ENCODE data around the gene SCG3. TPM values are rescaled to one million over a fixed set of nuclear protein-coding genes. Genes with fewer than 3 reads are reported as not detected.

Gene SCG3
- polyA plus RNA-seq, 1 of the 3 experiments (the other 2 are of a cell fraction): 0.16 TPM

DNA sequence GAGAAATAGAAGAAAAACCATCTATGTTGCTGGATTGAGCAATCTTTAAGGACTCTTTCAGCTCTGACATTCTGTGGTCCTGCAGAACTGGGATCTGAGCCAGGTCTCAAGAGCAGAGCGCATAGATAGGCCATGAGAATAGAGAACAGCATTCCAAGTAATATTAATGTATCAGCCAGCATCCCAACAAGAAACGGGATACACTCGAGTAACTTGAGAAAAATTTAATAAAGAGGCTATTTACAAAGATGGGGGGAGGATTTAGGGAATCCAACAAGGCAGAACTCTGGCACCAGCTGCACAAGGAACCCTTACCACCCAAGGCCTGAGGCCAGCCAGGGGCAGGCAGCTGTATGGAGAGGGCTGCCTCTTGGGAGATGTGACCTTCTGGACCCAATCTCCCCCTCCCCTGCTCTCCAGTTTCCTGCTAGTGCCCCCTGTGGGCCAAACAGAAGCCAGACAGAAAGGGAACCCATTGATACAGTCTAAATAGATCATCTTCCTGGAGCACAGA, 78.3 kb downstream of the SCG3 start (continued):
- TF ChIP-seq, protein P1, sequence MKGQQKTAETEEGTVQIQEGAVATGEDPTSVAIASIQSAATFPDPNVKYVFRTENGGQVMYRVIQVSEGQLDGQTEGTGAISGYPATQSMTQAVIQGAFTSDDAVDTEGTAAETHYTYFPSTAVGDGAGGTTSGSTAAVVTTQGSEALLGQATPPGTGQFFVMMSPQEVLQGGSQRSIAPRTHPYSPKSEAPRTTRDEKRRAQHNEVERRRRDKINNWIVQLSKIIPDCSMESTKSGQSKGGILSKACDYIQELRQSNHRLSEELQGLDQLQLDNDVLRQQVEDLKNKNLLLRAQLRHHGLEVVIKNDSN (IDR thresholded peaks at IDR 0.05; ENCODE audit: borderline replicate concordance, low read depth): no peak
- TF ChIP-seq, protein P2, sequence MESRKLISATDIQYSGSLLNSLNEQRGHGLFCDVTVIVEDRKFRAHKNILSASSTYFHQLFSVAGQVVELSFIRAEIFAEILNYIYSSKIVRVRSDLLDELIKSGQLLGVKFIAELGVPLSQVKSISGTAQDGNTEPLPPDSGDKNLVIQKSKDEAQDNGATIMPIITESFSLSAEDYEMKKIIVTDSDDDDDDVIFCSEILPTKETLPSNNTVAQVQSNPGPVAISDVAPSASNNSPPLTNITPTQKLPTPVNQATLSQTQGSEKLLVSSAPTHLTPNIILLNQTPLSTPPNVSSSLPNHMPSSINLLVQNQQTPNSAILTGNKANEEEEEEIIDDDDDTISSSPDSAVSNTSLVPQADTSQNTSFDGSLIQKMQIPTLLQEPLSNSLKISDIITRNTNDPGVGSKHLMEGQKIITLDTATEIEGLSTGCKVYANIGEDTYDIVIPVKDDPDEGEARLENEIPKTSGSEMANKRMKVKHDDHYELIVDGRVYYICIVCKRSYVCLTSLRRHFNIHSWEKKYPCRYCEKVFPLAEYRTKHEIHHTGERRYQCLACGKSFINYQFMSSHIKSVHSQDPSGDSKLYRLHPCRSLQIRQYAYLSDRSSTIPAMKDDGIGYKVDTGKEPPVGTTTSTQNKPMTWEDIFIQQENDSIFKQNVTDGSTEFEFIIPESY (IDR thresholded peaks at IDR 0.05; ENCODE audit: borderline replicate concordance, low read depth): no peak
- TF ChIP-seq YY1 (IDR thresholded peaks at IDR 0.05; ENCODE audit: low read depth): peak; percentile 43; the same call in 1 of the 2 replicates
- no peak for TF ChIP-seq CHD2 (IDR thresholded peaks at IDR 0.05; ENCODE audit: low read length, partially characterized antibody)
- no peak for TF ChIP-seq MEF2A (IDR thresholded peaks at IDR 0.05; ENCODE audit: borderline replicate concordance, low read depth)
- TF ChIP-seq, protein P3, sequence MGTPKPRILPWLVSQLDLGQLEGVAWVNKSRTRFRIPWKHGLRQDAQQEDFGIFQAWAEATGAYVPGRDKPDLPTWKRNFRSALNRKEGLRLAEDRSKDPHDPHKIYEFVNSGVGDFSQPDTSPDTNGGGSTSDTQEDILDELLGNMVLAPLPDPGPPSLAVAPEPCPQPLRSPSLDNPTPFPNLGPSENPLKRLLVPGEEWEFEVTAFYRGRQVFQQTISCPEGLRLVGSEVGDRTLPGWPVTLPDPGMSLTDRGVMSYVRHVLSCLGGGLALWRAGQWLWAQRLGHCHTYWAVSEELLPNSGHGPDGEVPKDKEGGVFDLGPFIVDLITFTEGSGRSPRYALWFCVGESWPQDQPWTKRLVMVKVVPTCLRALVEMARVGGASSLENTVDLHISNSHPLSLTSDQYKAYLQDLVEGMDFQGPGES (IDR thresholded peaks at IDR 0.05; ENCODE audit: low read depth, low read length): no peak

DNA sequence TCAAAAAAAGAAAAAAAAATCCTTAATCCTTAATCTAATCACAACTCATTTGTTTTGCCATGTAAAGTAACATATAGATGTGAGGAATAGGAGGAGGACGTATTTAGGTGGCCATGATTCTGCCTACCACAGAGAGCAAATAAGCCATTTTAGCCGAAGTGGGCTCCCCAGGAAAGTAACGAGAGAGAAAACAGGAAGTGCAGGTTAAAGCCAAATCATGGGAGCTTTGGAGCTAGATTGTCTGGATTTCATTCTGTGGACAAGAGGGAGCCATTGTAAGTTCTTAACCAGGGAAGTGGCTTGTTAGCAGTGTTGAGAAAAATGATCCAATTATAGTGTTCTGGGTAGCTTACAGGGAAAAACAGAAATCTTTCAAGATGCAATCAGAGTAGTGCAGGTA, 79.5 kb downstream of the SCG3 start:
- Histone ChIP-seq H3K9me3 (no peaks in the 10 kb centered on the region), H3K27ac (ENCODE audit: low read depth in 2 of 2, low read length in 1 of 2) (no peak overlapping the region), H3F3A (replicated peaks; ENCODE audit: insufficient read depth) (peaks cover 21% of the 10 kb centered on the region), H3K36me3 (replicated peaks in 1 of 2; ENCODE audit: control insufficient read depth in 1 of 2, insufficient read depth in 2 of 2, low read length in 1 of 2) (no peaks in the 10 kb centered on the region), H3K9me2 (no peaks in the 10 kb centered on the region), H2AFZ (ENCODE audit: low read depth) (no peak overlapping the region), H3K79me2 (ENCODE audit: insufficient read depth) (peaks cover 22% of the 10 kb centered on the region; the same call in 1 of the 2 replicates), H4K20me1 (ENCODE audit: insufficient read depth) (peaks cover 5% of the 10 kb centered on the region; the same call in 1 of the 2 replicates), H3K4me3 (ENCODE audit: low read depth in 2 of 2, low read length in 1 of 2) (no peak overlapping the region), H3K27me3 (ENCODE audit: insufficient read depth) (no peaks in the 10 kb centered on the region), H3K4me2 (no peak overlapping the region), H3K9ac (no peak overlapping the region), H3K4me1 (ENCODE audit: control insufficient read depth in 1 of 2, insufficient read depth in 2 of 2, low read depth in 1 of 2, low read length in 1 of 2) (peaks cover 11 to 18% of the 10 kb centered on the region in 2 experiments)
- ChIA-PET CTCF (interaction anchor here (1.4 to 2.9 kb wide), 2 partner anchors 10 to 15 kb away, joined by 7 to 19 read pairs; no protein-coding TSS in a partner anchor), POLR2A (interaction anchor here (1.2 kb wide), 1 partner anchor 79 kb away, joined by 3 read pairs; the partner anchor contains the start of gene SCG3)
- DNase-seq: no peak
- TF ChIP-seq FOSL2 (IDR thresholded peaks at IDR 0.05; ENCODE audit: borderline replicate concordance, low read depth) (no peak), RFX5 (IDR thresholded peaks at IDR 0.05; ENCODE audit: low read length) (no peak), NRF1 (IDR thresholded peaks at IDR 0.05; ENCODE audit: low read depth, low read length) (no peak), MXI1 (IDR thresholded peaks at IDR 0.05; ENCODE audit: low read depth, low read length) (no peak), JUND (IDR thresholded peaks at IDR 0.05) (no peak), TAF1 (IDR thresholded peaks at IDR 0.05; ENCODE audit: borderline replicate concordance, low read depth, low read length) (no peak), TEAD4 (IDR thresholded peaks at IDR 0.05; ENCODE audit: borderline replicate concordance, insufficient read depth) (no peak), ELF1 (IDR thresholded peaks at IDR 0.05) (no peak), POLR2AphosphoS5 (IDR thresholded peaks at IDR 0.05; ENCODE audit: low read depth, low read length) (no peak)
- TF ChIP-seq, protein P4, sequence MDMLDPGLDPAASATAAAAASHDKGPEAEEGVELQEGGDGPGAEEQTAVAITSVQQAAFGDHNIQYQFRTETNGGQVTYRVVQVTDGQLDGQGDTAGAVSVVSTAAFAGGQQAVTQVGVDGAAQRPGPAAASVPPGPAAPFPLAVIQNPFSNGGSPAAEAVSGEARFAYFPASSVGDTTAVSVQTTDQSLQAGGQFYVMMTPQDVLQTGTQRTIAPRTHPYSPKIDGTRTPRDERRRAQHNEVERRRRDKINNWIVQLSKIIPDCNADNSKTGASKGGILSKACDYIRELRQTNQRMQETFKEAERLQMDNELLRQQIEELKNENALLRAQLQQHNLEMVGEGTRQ (IDR thresholded peaks at IDR 0.05; ENCODE audit: borderline replicate concordance, low read depth, low read length): no peak
- TF ChIP-seq, protein P5, sequence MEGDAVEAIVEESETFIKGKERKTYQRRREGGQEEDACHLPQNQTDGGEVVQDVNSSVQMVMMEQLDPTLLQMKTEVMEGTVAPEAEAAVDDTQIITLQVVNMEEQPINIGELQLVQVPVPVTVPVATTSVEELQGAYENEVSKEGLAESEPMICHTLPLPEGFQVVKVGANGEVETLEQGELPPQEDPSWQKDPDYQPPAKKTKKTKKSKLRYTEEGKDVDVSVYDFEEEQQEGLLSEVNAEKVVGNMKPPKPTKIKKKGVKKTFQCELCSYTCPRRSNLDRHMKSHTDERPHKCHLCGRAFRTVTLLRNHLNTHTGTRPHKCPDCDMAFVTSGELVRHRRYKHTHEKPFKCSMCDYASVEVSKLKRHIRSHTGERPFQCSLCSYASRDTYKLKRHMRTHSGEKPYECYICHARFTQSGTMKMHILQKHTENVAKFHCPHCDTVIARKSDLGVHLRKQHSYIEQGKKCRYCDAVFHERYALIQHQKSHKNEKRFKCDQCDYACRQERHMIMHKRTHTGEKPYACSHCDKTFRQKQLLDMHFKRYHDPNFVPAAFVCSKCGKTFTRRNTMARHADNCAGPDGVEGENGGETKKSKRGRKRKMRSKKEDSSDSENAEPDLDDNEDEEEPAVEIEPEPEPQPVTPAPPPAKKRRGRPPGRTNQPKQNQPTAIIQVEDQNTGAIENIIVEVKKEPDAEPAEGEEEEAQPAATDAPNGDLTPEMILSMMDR (IDR thresholded peaks at IDR 0.05): no peak
- 74% methylated on average over 3 of the region's 3 CpGs for WGBS (ENCODE audit: low lambda C conversion rate)
